WERI-Rb-1 (cell line): ENCODE results near the gene THUMPD2.
"Not testable (repeated sequence)": the region's sequence is repeated elsewhere in the genome, so short reads cannot be mapped to it uniquely, and the experiment has no call there.

Source experiments
- DNase-seq: peaks from one replicate; pipeline ENCODE4 v3.0.0-alpha.2; 2020
- H3K27ac ChIP-seq: fragments of 250-450 bp; sonication (Bioruptor Pico); 2 replicates; pipeline ENCODE4 v1.5.1; 2020; ENCODE audit warnings: mild to moderate bottlenecking, moderate library complexity
- H3K27me3 ChIP-seq: fragments of 250-450 bp; sonication (Bioruptor Pico); 2 replicates; pipeline ENCODE4 v1.5.1; 2021; ENCODE audit warnings: mild to moderate bottlenecking, low read depth, moderate library complexity; ENCODE audit not compliant: insufficient read depth, severe bottlenecking
- H3K36me3 ChIP-seq: fragments of 250-450 bp; sonication (Bioruptor Pico); 2 replicates; pipeline ENCODE4 v1.5.1; 2020; ENCODE audit warnings: mild to moderate bottlenecking, moderate library complexity
- H3K4me3 ChIP-seq: 2 replicates; pipeline ENCODE4 v1.5.1; 2011; ENCODE audit warnings: low read depth, mild to moderate bottlenecking, control low read depth, low read length
- H3K9me3 ChIP-seq: fragments of 250-450 bp; sonication (Bioruptor Pico); 2 replicates; pipeline ENCODE4 v1.5.1; 2021; ENCODE audit warnings: mild to moderate bottlenecking, moderate library complexity; ENCODE audit not compliant: severe bottlenecking
- CTCF ChIP-seq: IDR thresholded peaks from 2 replicates; pipeline ENCODE4 v1.5.1; 2011; ENCODE audit warnings: low read depth, mild to moderate bottlenecking, control low read depth, inconsistent platforms, low read length

The THUMPD2 gene

DNA sequence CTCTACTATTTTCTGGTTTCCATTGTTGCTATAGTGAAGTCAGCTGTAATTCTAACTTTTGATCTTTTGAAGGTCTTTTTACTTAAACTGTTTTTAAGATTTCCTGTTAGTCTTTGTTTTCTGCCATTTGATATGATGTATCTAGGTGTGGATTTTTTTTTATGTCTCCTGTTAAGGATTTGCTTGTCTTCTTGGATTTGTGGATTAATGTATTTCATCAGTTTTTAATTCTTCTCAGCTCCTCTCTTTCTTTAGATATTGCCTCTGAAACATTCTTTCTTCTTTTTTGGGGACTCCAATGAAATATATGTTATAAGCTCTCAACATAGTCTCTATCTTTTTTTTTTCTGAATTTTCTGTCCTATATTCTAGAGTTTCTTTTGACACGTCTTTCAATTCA is 24.8 kb upstream of the THUMPD2 start:
- H3K27ac ChIP-seq, result no peak overlapping the region
- peaks cover 8% of the 10 kb centered on the region for H3K9me3 ChIP-seq
- no peaks in the 10 kb centered on the region for H3K27me3 ChIP-seq
- H3K4me3 ChIP-seq, result no peak overlapping the region
- no peaks in the 10 kb centered on the region for H3K36me3 ChIP-seq
- no peak for DNase-seq
- TF ChIP-seq CTCF, result no peak

DNA sequence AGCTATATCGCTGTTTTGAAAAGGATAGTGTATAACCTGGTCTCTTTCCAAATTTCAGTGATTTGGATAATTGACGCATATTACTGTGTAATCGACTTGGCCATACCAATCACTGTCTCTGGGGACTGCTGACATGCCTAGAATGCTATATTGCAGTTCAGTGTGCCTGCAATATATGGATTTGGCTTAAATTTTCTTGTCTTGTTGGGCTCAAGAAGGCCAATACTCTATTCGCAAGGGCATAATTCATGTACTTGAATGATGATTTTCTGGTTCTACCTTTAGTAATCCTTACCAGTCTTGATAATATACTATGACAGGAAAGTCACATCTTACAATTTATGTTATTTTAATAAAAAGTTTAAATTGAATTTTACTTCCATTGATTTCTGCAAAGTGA is 21.7 kb upstream of the THUMPD2 start:
- Histone ChIP-seq H3K27me3 (no peaks in the 10 kb centered on the region), H3K27ac (no peak overlapping the region), H3K36me3 (no peaks in the 10 kb centered on the region), H3K9me3 (peaks cover 8% of the 10 kb centered on the region), H3K4me3 (no peak overlapping the region)
- DNase-seq, result no peak
- no peak for TF ChIP-seq CTCF

- Histone ChIP-seq H3K36me3 (no peaks in the 10 kb centered on the region), H3K27ac (no peak overlapping the region), H3K4me3 (no peak overlapping the region), H3K27me3 (no peaks in the 10 kb centered on the region), H3K9me3 (peaks cover 2% of the 10 kb centered on the region)
- no peak for DNase-seq
- TF ChIP-seq CTCF, result no peak
Measured at GRCh38 chr2:39796134-39796533, 17.1 kb upstream of the THUMPD2 start.

DNA sequence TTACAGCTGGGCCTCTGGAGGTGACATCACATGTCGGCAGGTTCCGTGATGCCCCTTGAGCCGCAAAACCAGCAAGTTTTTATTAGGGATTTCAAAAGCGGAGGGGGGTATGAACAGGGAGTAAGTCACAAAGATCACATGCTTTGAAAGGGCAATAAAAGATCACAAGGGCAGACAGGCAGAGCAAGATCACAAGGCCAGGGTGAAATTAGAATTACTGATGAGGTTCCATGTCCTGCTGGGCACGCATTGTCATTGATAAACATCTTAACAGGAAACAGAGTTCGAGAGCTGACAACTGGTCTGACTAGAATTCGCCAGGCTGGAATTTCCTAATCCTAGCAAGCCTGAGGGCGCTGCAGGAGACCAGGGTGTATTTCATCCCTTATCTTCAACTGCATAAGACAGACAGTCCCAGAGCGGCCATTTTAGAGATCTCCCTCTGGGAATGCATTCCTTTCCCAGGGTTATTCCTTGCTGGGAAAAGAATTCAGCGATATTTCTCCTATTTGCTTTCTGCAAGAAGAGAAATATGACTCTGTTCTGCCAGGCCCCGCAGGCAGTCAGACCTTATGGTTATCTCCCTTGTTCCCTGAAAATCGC is 11.3 kb upstream of the THUMPD2 start:
- not testable (repeated sequence) for H3K4me3 ChIP-seq, H3K36me3 ChIP-seq

DNA sequence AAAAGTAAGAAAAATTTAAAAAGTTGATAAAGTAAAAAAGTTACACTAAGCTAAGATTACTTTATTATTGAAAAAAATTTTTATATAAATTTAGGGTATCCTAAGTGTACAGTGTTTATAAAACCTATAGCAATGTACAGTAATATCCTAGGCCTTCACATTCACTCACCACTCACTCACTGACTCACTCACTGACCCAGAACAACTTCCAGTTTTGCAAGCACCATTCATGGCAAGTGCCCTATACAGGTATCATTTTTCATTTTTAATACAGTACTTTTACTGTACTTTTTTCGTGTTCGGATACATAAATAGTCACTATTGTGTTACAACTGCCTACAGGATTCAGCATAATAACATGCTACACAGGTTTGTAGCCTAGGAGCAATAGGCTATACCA is 8.9 kb upstream of the THUMPD2 start:
- Histone ChIP-seq H3K27ac (no peak overlapping the region), H3K36me3 (no peaks in the 10 kb centered on the region), H3K27me3 (no peaks in the 10 kb centered on the region), H3K9me3 (no peaks in the 10 kb centered on the region), H3K4me3 (no peak overlapping the region)
- DNase-seq, result no peak
- TF ChIP-seq CTCF, result no peak

More for the DNA sequence above, 11.3 kb upstream of the THUMPD2 start:
- DNase-seq, H3K27me3 ChIP-seq, H3K27ac ChIP-seq, H3K9me3 ChIP-seq: not testable (repeated sequence)

DNA sequence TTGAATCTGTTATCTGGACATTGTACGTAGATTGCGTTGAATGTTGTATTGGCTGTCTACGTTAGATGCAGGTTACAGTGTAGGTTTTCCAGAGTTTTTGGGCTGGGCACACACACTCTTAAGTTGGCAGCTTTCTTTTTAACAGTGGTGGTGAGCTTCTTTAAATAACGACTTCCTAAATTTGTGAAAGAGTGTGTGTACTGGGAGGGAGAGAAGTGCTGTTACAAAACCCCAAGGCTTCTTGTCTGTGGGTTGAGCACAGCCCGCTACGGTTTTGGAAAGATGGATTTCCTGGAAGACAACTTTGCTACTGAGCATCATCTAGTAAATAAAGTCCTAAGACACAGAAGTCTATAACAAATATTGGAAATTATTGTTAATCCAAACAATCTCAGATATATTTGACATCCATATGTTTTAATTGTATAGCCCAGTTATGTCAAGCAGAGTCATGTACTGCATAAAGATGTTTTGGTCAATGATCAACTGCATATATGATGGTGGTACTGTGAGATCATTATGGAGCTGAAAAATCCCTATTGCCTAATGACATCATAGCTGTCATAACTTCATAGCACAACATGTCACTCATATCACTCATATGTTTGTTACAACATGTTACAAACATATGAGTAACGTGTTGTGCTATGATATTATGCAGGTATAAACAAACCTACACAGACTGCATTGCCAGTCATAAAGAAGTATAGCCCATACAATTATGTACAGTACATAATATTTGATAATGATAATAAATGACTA is 7.9 kb upstream of the THUMPD2 start:
- no peak for TF ChIP-seq CTCF
- Histone ChIP-seq H3K36me3 (no peaks in the 10 kb centered on the region), H3K9me3 (no peaks in the 10 kb centered on the region), H3K4me3 (no peak overlapping the region), H3K27me3 (no peaks in the 10 kb centered on the region), H3K27ac (no peak overlapping the region)
- no peak for DNase-seq
